ENCODE data around the gene NUAK1. TPM values are rescaled to one million over a fixed set of nuclear protein-coding genes. Genes with fewer than 3 reads are reported as not detected.

The NUAK1 gene
- polyA plus RNA-seq, 1 experiment, result 8.3 TPM

- ChIA-PET CTCF (interaction anchor here (1.0 to 2.8 kb wide), 2 partner anchors 10 to 12 kb away, joined by 3 to 9 read pairs; no protein-coding TSS in a partner anchor), POLR2A (no interaction called here)
- no peak for TF ChIP-seq CTCF (IDR thresholded peaks at IDR 0.05; ENCODE audit: low read depth, low read length)
- Histone ChIP-seq H3K27ac (ENCODE audit: low read depth, low read length) (no peak overlapping the region), H3K4me3 (ENCODE audit: low read depth, low read length) (no peak overlapping the region), H3K27me3 (ENCODE audit: control insufficient read depth, insufficient read depth, low read length) (peaks cover 11% of the 10 kb centered on the region), H3K9me3 (ENCODE audit: control insufficient read depth, insufficient read depth, low read length) (no peaks in the 10 kb centered on the region)
- DNase-seq (ENCODE audit: low read depth, low spot score), result no peak
Observed at GRCh38 chr12:106161491-106161890, 22.7 kb upstream of the NUAK1 start.

GRCh38 chr12:106160915-106161314 is 22.2 kb upstream of the NUAK1 start:
- DNase-seq (ENCODE audit: low read depth, low spot score), result no peak
- ChIA-PET POLR2A (no interaction called here), CTCF (interaction anchor here (2.8 kb wide), 1 partner anchor 11 kb away, joined by 9 read pairs; no protein-coding TSS in a partner anchor)
- peaks cover 11% of the 10 kb centered on the region for H3K27me3 ChIP-seq (ENCODE audit: control insufficient read depth, insufficient read depth, low read length)
- TF ChIP-seq CTCF (IDR thresholded peaks at IDR 0.05; ENCODE audit: low read depth, low read length), result no peak
- H3K9me3 ChIP-seq (ENCODE audit: control insufficient read depth, insufficient read depth, low read length), result no peaks in the 10 kb centered on the region
- H3K27ac ChIP-seq (ENCODE audit: low read depth, low read length), result no peak overlapping the region
- no peak overlapping the region for H3K4me3 ChIP-seq (ENCODE audit: low read depth, low read length)

DNA sequence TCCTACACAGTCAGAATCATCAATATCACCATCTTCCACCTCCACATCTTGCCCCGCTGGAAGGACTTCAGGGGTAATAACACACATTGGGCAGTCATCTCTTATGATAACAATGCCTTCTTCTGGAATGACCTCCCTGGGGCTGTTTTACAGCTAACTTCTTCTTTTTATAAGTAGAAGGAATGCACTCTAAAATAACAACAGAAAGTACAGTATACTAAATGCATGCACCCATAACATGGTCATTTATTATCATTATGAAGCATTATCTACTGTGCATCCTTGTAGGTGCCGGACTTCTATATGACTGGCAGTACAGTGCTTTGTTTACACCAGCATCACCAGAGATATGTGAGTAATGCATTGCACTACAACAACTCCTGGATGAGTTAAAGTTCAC is 19.0 kb upstream of the NUAK1 start:
- peaks cover 8% of the 10 kb centered on the region for H3K27me3 ChIP-seq (ENCODE audit: control insufficient read depth, insufficient read depth, low read length)
- CTCF ChIA-PET, result interaction anchor here (0.7 to 1.9 kb wide), 5 partner anchors 9 to 68 kb away, joined by 3 to 13 read pairs (median 5); no protein-coding TSS in a partner anchor
- DNase-seq (ENCODE audit: low read depth, low spot score), result no peak
- no peak overlapping the region for H3K4me3 ChIP-seq (ENCODE audit: low read depth, low read length)
- POLR2A ChIA-PET, result interaction anchor here (0.6 kb wide), 1 partner anchor 25 kb away, joined by 6 read pairs; no protein-coding TSS in a partner anchor
- H3K27ac ChIP-seq (ENCODE audit: low read depth, low read length), result no peak overlapping the region
- no peak for TF ChIP-seq CTCF (IDR thresholded peaks at IDR 0.05; ENCODE audit: low read depth, low read length)
- H3K9me3 ChIP-seq (ENCODE audit: control insufficient read depth, insufficient read depth, low read length), result no peaks in the 10 kb centered on the region

DNA sequence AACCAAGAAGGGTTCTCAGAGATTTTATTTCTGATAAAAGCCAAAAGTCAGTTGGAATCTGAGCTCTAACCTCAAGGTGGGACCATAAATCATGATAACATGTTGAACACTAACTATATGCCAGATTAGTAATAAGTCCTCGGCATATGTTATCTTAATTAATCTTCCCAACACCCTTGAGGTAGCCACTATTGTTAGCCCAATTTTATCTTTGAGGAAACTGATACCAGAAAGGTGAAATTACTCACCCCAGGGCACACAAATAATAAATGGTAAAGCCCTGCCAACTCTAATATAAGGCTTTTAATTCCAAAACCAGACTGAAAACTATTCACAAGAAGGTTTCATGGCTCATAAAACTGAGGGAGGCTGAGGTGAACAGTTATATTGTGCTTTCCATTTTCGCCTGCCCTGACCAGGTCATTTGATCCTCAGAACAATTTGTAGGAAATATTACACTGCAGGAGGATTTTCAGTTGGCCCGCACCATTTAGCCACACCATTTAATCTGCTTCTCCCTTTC is 16.1 kb upstream of the NUAK1 start:
- ChIA-PET POLR2A (no interaction called here), CTCF (interaction anchor here (0.7 to 2.8 kb wide), 2 partner anchors 69 to 454 kb away, joined by 3 to 9 read pairs; no protein-coding TSS in a partner anchor)
- H3K27ac ChIP-seq (ENCODE audit: low read depth, low read length), result no peak overlapping the region
- no peak for DNase-seq (ENCODE audit: low read depth, low spot score)
- H3K9me3 ChIP-seq (ENCODE audit: control insufficient read depth, insufficient read depth, low read length), result no peaks in the 10 kb centered on the region
- H3K27me3 ChIP-seq (ENCODE audit: control insufficient read depth, insufficient read depth, low read length), result no peaks in the 10 kb centered on the region
- no peak for TF ChIP-seq CTCF (IDR thresholded peaks at IDR 0.05; ENCODE audit: low read depth, low read length)
- H3K4me3 ChIP-seq (ENCODE audit: low read depth, low read length), result no peak overlapping the region

GRCh38 chr12:106152334-106152733 is 13.6 kb upstream of the NUAK1 start:
- H3K27ac ChIP-seq (ENCODE audit: low read depth, low read length), result no peak overlapping the region
- H3K9me3 ChIP-seq (ENCODE audit: control insufficient read depth, insufficient read depth, low read length), result no peaks in the 10 kb centered on the region
- TF ChIP-seq CTCF (IDR thresholded peaks at IDR 0.05; ENCODE audit: low read depth, low read length), result no peak
- H3K27me3 ChIP-seq (ENCODE audit: control insufficient read depth, insufficient read depth, low read length), result no peaks in the 10 kb centered on the region
- CTCF ChIA-PET, result interaction anchor here (2.8 kb wide), 1 partner anchor 72 kb away, joined by 9 read pairs; no protein-coding TSS in a partner anchor
- no peak overlapping the region for H3K4me3 ChIP-seq (ENCODE audit: low read depth, low read length)
- POLR2A ChIA-PET, result no interaction called here
- DNase-seq (ENCODE audit: low read depth, low spot score), result no peak

All from AG04450 (cell line).